Measurements from ENCODE around the gene KRTAP5-9. TPM values are rescaled to one million over a fixed set of nuclear protein-coding genes. Genes with fewer than 3 reads are reported as not detected.

Gene KRTAP5-9
- total and polyA plus RNA-seq, 4 donors = 0.06 TPM; not detected in 3

GRCh38 chr11:71501071-71501985 lies 46.9 kb upstream of the KRTAP5-9 start:
- Histone ChIP-seq H3K27ac (ENCODE audit: low read depth in 1 of 2, low read length in 2 of 2) (no peak overlapping the region), H3K4me1 (ENCODE audit: control insufficient read depth in 4 of 4, insufficient read depth in 4 of 4, low read length in 3 of 4) (peaks cover 0 to 10% (median 1%) of the 10 kb centered on the region in 4 donors), H3K9ac (ENCODE audit: low read depth in 1 of 2, low read length in 2 of 2) (no peak overlapping the region), H3K4me3 (ENCODE audit: low read depth in 1 of 3, low read length in 3 of 3) (no peak overlapping the region), H3K27me3 (ENCODE audit: control insufficient read depth in 4 of 4, insufficient read depth in 4 of 4, low read length in 3 of 4) (no peaks in the 10 kb centered on the region), H3K36me3 (ENCODE audit: control insufficient read depth in 4 of 4, insufficient read depth in 3 of 4, low read depth in 1 of 4, low read length in 3 of 4) (peaks cover 3 to 39% (median 21%) of the 10 kb centered on the region in 4 donors), H3K9me3 (ENCODE audit: control insufficient read depth in 4 of 4, low read length in 3 of 4) (no peaks in the 10 kb centered on the region)
- DNase-seq (ENCODE audit: low spot score) = no peak
- 95% methylated on average over 30 of the region's 30 CpGs for WGBS
- TF ChIP-seq RXRA (IDR thresholded peaks at IDR 0.05) (no peak), HNF4A (conservative IDR thresholded peaks at IDR 0.05) (no peak), HNF4G (IDR thresholded peaks at IDR 0.05) (no peak), NR2F2 (IDR thresholded peaks at IDR 0.05) (no peak), EGR1 (IDR thresholded peaks at IDR 0.05; ENCODE audit: low read depth in 2 of 2) (no peak), ATF3 (IDR thresholded peaks at IDR 0.05) (no peak), GABPA (IDR thresholded peaks at IDR 0.05 in 1 of 2, conservative IDR thresholded peaks at IDR 0.05 in 1 of 2) (no peak), MAX (IDR thresholded peaks at IDR 0.05) (no peak), SP1 (IDR thresholded peaks at IDR 0.05) (no peak), ZBTB33 (IDR thresholded peaks at IDR 0.05) (no peak), JUND (IDR thresholded peaks at IDR 0.05) (no peak), TAF1 (conservative IDR thresholded peaks at IDR 0.05) (no peak), FOXA1 (IDR thresholded peaks at IDR 0.05) (no peak)

- TF ChIP-seq FOXA1 (IDR thresholded peaks at IDR 0.05) (no peak), EGR1 (IDR thresholded peaks at IDR 0.05; ENCODE audit: low read depth in 2 of 2) (no peak), YY1 (IDR thresholded peaks at IDR 0.05) (no peak), GABPA (IDR thresholded peaks at IDR 0.05 in 1 of 2, conservative IDR thresholded peaks at IDR 0.05 in 1 of 2) (no peak), ZBTB33 (IDR thresholded peaks at IDR 0.05) (no peak), RXRA (IDR thresholded peaks at IDR 0.05) (no peak), ATF3 (IDR thresholded peaks at IDR 0.05) (no peak), FOXA2 (IDR thresholded peaks at IDR 0.05) (no peak), MAX (IDR thresholded peaks at IDR 0.05) (no peak), HNF4G (IDR thresholded peaks at IDR 0.05) (no peak), TAF1 (conservative IDR thresholded peaks at IDR 0.05) (no peak), JUND (IDR thresholded peaks at IDR 0.05) (no peak), CTCF (IDR thresholded peaks at IDR 0.05; ENCODE audit: low read depth, low read length, missing input control) (no peak), RAD21 (IDR thresholded peaks at IDR 0.05) (no peak), REST (IDR thresholded peaks at IDR 0.05) (no peak), HNF4A (conservative IDR thresholded peaks at IDR 0.05) (no peak), NR2F2 (IDR thresholded peaks at IDR 0.05) (no peak), SP1 (IDR thresholded peaks at IDR 0.05) (no peak)
- Histone ChIP-seq H3K27me3 (ENCODE audit: control insufficient read depth in 4 of 4, insufficient read depth in 4 of 4, low read length in 3 of 4) (no peaks in the 10 kb centered on the region), H3K4me1 (ENCODE audit: control insufficient read depth in 4 of 4, insufficient read depth in 4 of 4, low read length in 3 of 4) (peaks cover 0 to 10% (median 1%) of the 10 kb centered on the region in 4 donors), H3K27ac (ENCODE audit: low read depth in 1 of 2, low read length in 2 of 2) (no peak overlapping the region), H3K9me3 (ENCODE audit: control insufficient read depth in 4 of 4, low read length in 3 of 4) (no peaks in the 10 kb centered on the region), H3K9ac (ENCODE audit: low read depth in 1 of 2, low read length in 2 of 2) (no peak overlapping the region), H3K4me3 (ENCODE audit: low read depth in 1 of 3, low read length in 3 of 3) (no peak overlapping the region), H3K36me3 (ENCODE audit: control insufficient read depth in 4 of 4, insufficient read depth in 3 of 4, low read depth in 1 of 4, low read length in 3 of 4) (peaks cover 3 to 34% (median 19%) of the 10 kb centered on the region in 4 donors)
- 97% methylated on average over 10 of the region's 10 CpGs for WGBS
- DNase-seq (ENCODE audit: low spot score) = no peak
Observed at GRCh38 chr11:71502026-71502425, 46.2 kb upstream of the KRTAP5-9 start.

All from liver (tissue), 9 donors.